SJCRH30 (cell line): ENCODE measurements around the gene DIRAS2. TPM values are rescaled to one million over a fixed set of nuclear protein-coding genes. Genes with fewer than 3 reads are reported as not detected.

Source experiments
- DNase-seq, 2 experiments: peaks; one replicate each; pipeline ENCODE4 v3.0.0-alpha.2; 2015 to 2020
- H3K27ac ChIP-seq: fragments of 250-450 bp; sonication (Bioruptor Pico); 2 replicates; pipeline ENCODE4 v1.5.1; 2020; ENCODE audit warnings: mild to moderate bottlenecking, moderate library complexity
- H3K27me3 ChIP-seq: fragments of 250-450 bp; sonication (Bioruptor Pico); 2 replicates; pipeline ENCODE4 v1.5.1; 2020; ENCODE audit warnings: mild to moderate bottlenecking, moderate library complexity
- H3K36me3 ChIP-seq: fragments of 250-450 bp; sonication (Bioruptor Pico); 2 replicates; pipeline ENCODE4 v1.5.1; 2020; ENCODE audit warnings: mild to moderate bottlenecking, moderate library complexity
- H3K4me1 ChIP-seq: fragments of 250-450 bp; sonication (Bioruptor Pico); 2 replicates; pipeline ENCODE4 v1.5.1; 2020; ENCODE audit warnings: mild to moderate bottlenecking, moderate library complexity
- H3K4me3 ChIP-seq: fragments of 250-450 bp; sonication (Bioruptor Pico); 2 replicates; pipeline ENCODE4 v1.5.1; 2020; ENCODE audit warnings: mild to moderate bottlenecking, moderate library complexity
- H3K9me3 ChIP-seq: fragments of 250-450 bp; sonication (Bioruptor Pico); replicated peaks from 2 replicates; pipeline ENCODE4 v1.5.1; 2020; ENCODE audit warnings: mild to moderate bottlenecking, moderate library complexity
- total RNA-seq: library from RNA; depleted of rRNA; stranded (reverse); fragments of >200 nt; shearing (Covaris generic); gene quantifications from 2 replicates; pipeline ENCODE4 v1.2.3, GENCODE V29; 2014

The DIRAS2 gene
- total RNA-seq, 1 experiment from 2014 or later = not detected

DNA sequence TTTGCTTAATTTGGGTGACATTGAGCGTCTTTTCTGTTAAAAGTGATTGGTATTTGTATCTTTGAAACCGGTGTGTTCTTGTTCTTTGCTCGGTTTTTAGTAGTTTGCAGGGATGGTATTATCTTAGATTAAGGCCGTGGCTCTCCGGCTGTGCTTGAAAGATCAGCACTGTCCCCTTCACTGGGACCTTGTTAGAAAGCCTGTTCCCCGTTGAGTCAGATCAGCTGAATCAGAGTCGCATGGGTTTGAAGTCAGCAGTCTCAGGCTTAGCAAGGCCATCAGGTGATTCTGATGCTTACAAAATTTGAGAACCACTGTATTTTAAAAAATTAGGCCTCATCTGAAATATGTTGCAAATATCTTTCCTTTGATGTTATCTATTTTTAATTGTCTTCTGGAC lies 5.0 kb downstream of the DIRAS2 start:
- no peak overlapping the region for H3K27ac ChIP-seq
- no peaks in the 10 kb centered on the region for H3K27me3 ChIP-seq
- no peak for DNase-seq
- no peak overlapping the region for H3K4me3 ChIP-seq
- no peaks in the 10 kb centered on the region for H3K36me3 ChIP-seq
- no peaks in the 10 kb centered on the region; the same call in 1 of the 2 replicates for H3K9me3 ChIP-seq
- H3K4me1 ChIP-seq = no peaks in the 10 kb centered on the region

DNA sequence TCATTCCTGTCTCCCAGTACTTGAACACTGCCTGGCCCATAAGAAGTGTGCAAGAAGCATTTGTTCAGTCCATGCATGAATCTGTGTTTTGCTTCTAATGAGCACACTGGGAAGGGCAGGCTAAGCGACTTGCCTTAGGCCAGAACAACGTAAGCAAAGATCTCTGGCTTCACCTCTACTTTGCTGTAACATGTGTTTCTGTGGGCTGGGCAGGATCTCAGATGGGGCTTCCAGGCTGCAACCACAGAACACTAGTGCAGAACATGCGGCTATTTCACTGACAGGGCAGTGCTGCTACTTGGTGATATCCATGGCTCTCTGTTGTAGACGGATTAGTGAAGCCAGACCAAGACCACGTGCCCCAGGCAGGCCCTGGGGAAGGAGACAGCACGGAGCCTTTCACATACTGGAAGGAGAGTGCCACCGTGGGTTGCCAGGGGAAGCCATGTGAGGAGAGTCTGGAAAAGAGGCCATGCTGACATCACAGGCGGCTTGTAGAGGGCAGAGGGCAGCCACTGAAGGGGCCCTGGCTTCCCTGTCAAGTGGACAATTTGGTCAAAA lies 9.9 kb downstream of the DIRAS2 start:
- Histone ChIP-seq H3K27ac (no peak overlapping the region), H3K4me3 (no peak overlapping the region), H3K4me1 (no peaks in the 10 kb centered on the region), H3K27me3 (no peaks in the 10 kb centered on the region), H3K36me3 (no peaks in the 10 kb centered on the region), H3K9me3 (no peaks in the 10 kb centered on the region; the same call in 1 of the 2 replicates)
- no peak for DNase-seq

DNA sequence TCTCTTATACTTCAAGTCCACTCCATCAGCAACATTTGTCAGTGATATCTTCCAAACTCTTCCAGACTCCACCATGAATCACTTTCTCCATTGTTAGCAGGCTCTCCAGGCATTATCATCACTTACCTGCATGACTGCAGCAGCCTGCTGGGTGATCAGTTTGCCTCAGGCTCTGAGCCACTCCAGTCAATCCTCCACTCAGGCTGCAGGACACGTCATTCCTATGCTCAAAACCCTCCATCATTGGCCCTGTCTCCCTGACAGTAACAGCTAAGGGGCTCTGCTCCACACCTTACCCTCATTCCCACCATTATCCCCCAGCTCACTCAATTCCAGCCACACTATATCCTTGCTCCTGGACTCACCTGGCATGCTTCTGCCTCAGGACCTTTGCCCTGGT lies 10.7 kb downstream of the DIRAS2 start:
- Histone ChIP-seq H3K4me1 (no peaks in the 10 kb centered on the region), H3K9me3 (no peaks in the 10 kb centered on the region; the same call in 1 of the 2 replicates), H3K36me3 (no peaks in the 10 kb centered on the region), H3K4me3 (no peak overlapping the region), H3K27me3 (no peaks in the 10 kb centered on the region), H3K27ac (no peak overlapping the region)
- no peak for DNase-seq

DNA sequence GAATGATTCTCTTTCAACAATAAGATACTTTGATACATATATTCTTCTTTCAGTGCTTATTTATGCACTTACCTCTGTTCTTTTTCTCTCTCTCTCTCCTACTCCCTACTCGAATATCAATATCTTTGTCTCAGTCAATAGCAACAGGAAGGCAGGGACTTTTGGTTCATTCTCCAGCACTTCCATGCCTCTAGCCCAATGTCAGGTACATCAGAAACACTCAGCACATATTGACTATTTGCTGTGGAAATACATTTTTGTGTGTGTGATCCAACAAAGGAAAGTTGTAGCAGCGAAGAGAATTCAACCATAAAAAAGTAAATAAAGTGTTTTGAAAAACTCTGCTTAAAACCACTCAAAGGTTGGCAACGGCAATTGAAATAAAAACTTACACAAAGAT lies 12.6 kb downstream of the DIRAS2 start:
- Histone ChIP-seq H3K9me3 (no peaks in the 10 kb centered on the region), H3K4me1 (no peaks in the 10 kb centered on the region), H3K4me3 (no peak overlapping the region), H3K36me3 (no peaks in the 10 kb centered on the region), H3K27me3 (no peaks in the 10 kb centered on the region), H3K27ac (no peak overlapping the region)
- DNase-seq = no peak

DNA sequence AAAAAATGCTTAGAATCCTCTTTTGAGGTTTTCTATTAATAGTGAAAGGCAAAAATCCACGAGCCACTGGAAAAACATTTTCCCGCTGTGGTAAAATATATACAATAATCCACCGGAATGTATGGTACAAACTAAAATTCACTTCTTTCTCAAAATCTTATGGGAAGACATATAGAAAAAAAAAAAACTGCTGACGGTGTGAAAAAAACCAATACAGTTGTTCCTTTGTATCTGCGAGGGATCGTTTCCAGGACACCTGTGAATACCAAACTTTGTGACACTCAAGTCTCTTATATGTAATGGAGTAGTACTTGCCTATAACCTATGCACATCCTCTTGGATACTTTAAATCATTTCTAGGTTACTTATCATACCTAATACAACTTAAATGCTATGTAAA lies 13.3 kb downstream of the DIRAS2 start:
- Histone ChIP-seq H3K36me3 (no peaks in the 10 kb centered on the region), H3K27me3 (no peaks in the 10 kb centered on the region), H3K9me3 (no peaks in the 10 kb centered on the region), H3K4me1 (no peaks in the 10 kb centered on the region), H3K4me3 (no peak overlapping the region), H3K27ac (no peak overlapping the region)
- DNase-seq = no peak

- H3K27me3 ChIP-seq = 0 out of 2 replicates have a peak, but pooled peaks cover 4% of the 10 kb centered on the region
- H3K9me3 ChIP-seq = no peaks in the 10 kb centered on the region
- no peak overlapping the region for H3K27ac ChIP-seq
- H3K36me3 ChIP-seq = no peaks in the 10 kb centered on the region
- no peak for DNase-seq
- no peak overlapping the region for H3K4me3 ChIP-seq
- H3K4me1 ChIP-seq = no peaks in the 10 kb centered on the region
Observed at GRCh38 chr9:90616806-90617205, 25.8 kb downstream of the DIRAS2 start.

GRCh38 chr9:90613502-90613901 lies 29.1 kb downstream of the DIRAS2 start:
- Histone ChIP-seq H3K27ac (no peak overlapping the region), H3K9me3 (no peaks in the 10 kb centered on the region), H3K4me1 (no peaks in the 10 kb centered on the region), H3K4me3 (no peak overlapping the region), H3K27me3 (no peaks in the 10 kb centered on the region), H3K36me3 (no peaks in the 10 kb centered on the region)
- DNase-seq = no peak

DNA sequence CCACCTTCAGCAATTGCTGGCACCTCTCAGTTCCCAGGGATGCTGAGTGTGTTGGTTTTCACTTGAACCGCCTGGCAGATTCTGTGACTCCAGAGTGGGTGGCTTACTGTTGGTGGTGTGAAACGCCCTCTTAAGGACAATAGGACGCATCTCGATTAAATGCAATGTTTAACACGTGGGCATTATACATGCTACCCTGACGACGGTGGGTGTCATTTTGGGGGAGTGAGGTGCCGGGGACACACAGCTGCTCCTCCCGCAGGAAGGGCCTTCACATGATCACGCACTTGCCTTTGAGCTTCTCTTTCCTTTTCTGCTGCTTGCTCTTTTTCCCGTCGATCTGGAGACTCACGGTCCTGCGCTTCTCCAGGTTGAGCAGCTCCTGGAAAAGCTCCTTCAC lies 29.7 kb downstream of the DIRAS2 start:
- DNase-seq = no peak
- no peaks in the 10 kb centered on the region for H3K27me3 ChIP-seq
- no peaks in the 10 kb centered on the region for H3K4me1 ChIP-seq

GRCh38 chr9:90611568-90611967 lies 31.1 kb downstream of the DIRAS2 start:
- DNase-seq = no peak
- H3K4me3 ChIP-seq = no peak overlapping the region
- H3K36me3 ChIP-seq = no peaks in the 10 kb centered on the region
- H3K27ac ChIP-seq = no peak overlapping the region
- no peaks in the 10 kb centered on the region for H3K4me1 ChIP-seq
- no peaks in the 10 kb centered on the region for H3K27me3 ChIP-seq
- H3K9me3 ChIP-seq = no peaks in the 10 kb centered on the region

More for the DNA sequence above, 29.7 kb downstream of the DIRAS2 start:
- Histone ChIP-seq H3K27ac (no peak overlapping the region), H3K9me3 (no peaks in the 10 kb centered on the region), H3K36me3 (no peaks in the 10 kb centered on the region), H3K4me3 (no peak overlapping the region)

DNA sequence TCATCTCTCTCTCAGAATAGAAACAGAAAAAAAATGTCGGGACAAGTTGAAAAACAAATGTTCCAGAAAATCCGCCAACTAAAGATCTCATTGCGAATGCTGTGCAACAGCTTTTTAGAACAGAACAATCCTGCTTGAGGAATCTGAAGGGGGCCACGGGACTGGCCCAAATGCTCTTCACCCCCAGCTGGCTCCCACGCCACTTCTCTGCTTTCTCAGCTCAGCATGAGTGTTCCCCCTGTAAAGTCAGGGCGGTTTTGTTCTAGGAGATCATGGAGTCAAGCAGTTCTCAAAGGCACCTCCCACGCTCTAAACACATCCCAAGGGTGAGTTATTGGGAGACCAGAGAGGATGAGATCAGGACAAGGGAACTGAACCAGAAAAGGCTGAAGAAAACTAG lies 31.5 kb downstream of the DIRAS2 start:
- H3K9me3 ChIP-seq = no peaks in the 10 kb centered on the region
- no peak overlapping the region for H3K27ac ChIP-seq
- no peak for DNase-seq
- no peaks in the 10 kb centered on the region for H3K27me3 ChIP-seq
- H3K4me1 ChIP-seq = no peaks in the 10 kb centered on the region
- H3K36me3 ChIP-seq = no peaks in the 10 kb centered on the region
- no peak overlapping the region for H3K4me3 ChIP-seq

GRCh38 chr9:90607701-90608516 lies 34.7 kb downstream of the DIRAS2 start:
- Histone ChIP-seq H3K9me3 (no peaks in the 10 kb centered on the region), H3K27me3 (no peaks in the 10 kb centered on the region), H3K27ac (no peak overlapping the region), H3K4me1 (no peaks in the 10 kb centered on the region), H3K36me3 (no peaks in the 10 kb centered on the region), H3K4me3 (no peak overlapping the region)
- no peak for DNase-seq

GRCh38 chr9:90600029-90600428 lies 42.6 kb downstream of the DIRAS2 start:
- Histone ChIP-seq H3K4me3 (no peak overlapping the region), H3K9me3 (no peaks in the 10 kb centered on the region), H3K4me1 (no peaks in the 10 kb centered on the region), H3K27me3 (no peaks in the 10 kb centered on the region; the same call in 1 of the 2 replicates), H3K27ac (no peak overlapping the region), H3K36me3 (no peaks in the 10 kb centered on the region)
- DNase-seq = no peak

GRCh38 chr9:90598191-90598590 lies 44.4 kb downstream of the DIRAS2 start:
- H3K27me3 ChIP-seq = no peaks in the 10 kb centered on the region; the same call in 1 of the 2 replicates
- H3K4me1 ChIP-seq = no peaks in the 10 kb centered on the region
- H3K9me3 ChIP-seq = no peaks in the 10 kb centered on the region
- H3K4me3 ChIP-seq = no peak overlapping the region
- H3K36me3 ChIP-seq = no peaks in the 10 kb centered on the region
- no peak for DNase-seq
- no peak overlapping the region for H3K27ac ChIP-seq

DNA sequence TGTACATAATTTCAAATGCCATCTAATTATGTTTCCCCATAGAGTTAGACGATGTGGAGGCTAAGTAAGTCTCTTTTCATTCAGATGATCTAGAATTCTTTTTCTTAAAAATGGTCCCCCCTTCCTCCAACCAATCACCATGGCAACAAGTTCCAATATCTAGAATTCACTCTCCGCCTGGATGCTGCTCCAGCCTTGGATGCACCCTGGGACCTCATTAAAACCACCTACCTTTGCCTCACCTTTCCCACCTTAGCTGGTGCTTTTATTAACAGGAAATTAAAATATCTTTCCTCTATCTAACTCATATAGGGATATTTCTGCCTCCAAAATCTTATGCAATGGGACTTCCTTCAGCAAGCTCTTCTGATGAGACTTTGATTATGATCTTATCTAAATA lies 49.0 kb downstream of the DIRAS2 start:
- Histone ChIP-seq H3K9me3 (no peaks in the 10 kb centered on the region), H3K27ac (no peak overlapping the region), H3K27me3 (no peaks in the 10 kb centered on the region), H3K4me3 (no peak overlapping the region), H3K4me1 (no peaks in the 10 kb centered on the region), H3K36me3 (no peaks in the 10 kb centered on the region)
- DNase-seq = no peak

GRCh38 chr9:90580576-90580975 lies 62.0 kb downstream of the DIRAS2 start:
- Histone ChIP-seq H3K27ac (no peak overlapping the region), H3K36me3 (no peaks in the 10 kb centered on the region), H3K4me1 (no peaks in the 10 kb centered on the region; the same call in 1 of the 2 replicates), H3K4me3 (no peak overlapping the region), H3K27me3 (no peaks in the 10 kb centered on the region), H3K9me3 (no peaks in the 10 kb centered on the region)
- no peak for DNase-seq

DNA sequence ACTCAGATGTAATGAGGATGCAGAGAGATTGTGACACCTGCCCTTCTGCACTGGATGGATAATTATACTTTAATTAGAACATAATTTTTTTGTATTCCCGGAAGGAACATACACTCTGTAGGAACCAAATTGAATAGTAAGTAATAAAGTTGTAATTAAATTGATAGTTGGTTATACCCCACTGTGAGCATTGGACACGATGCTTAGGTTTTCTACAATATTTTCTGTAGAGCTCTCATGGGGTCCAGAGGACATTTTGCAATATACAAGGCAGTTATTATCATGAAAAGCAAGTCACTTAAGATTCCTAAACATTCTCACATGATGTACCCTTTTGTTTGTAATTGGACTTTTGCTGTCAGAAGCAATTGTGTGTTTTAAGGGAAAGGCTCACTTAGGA lies 63.4 kb downstream of the DIRAS2 start:
- Histone ChIP-seq H3K4me3 (no peak overlapping the region), H3K4me1 (no peaks in the 10 kb centered on the region; the same call in 1 of the 2 replicates), H3K9me3 (no peaks in the 10 kb centered on the region), H3K36me3 (no peaks in the 10 kb centered on the region), H3K27ac (no peak overlapping the region), H3K27me3 (no peaks in the 10 kb centered on the region)
- no peak for DNase-seq
